ENCODE data around the gene SNTG2.

The SNTG2 gene

GRCh38 chr2:1340141-1340512 lies 389.5 kb downstream of the SNTG2 start:
- H3K4me3 Mint-ChIP-seq: no peak overlapping the region
- no peak for ATAC-seq (replicated peaks)
- no peak for DNase-seq
- H3K9me3 Mint-ChIP-seq: peaks cover 2 to 7% of the 10 kb centered on the region in 2 donors
- no peaks in the 10 kb centered on the region for H3K4me1 Mint-ChIP-seq
- H3K27me3 Mint-ChIP-seq: peaks cover 0 to 7% of the 10 kb centered on the region in 2 donors
- H3K27ac Mint-ChIP-seq: no peak overlapping the region
- no peaks in the 10 kb centered on the region for H3K36me3 Mint-ChIP-seq

- peaks cover 4 to 5% of the 10 kb centered on the region in 2 donors for H3K9me3 Mint-ChIP-seq
- ATAC-seq (replicated peaks): no peak
- DNase-seq: no peak
- no peaks in the 10 kb centered on the region for H3K36me3 Mint-ChIP-seq
- H3K27me3 Mint-ChIP-seq: peaks cover 0 to 11% of the 10 kb centered on the region in 2 donors
- no peak overlapping the region for H3K4me3 Mint-ChIP-seq
- H3K27ac Mint-ChIP-seq: no peak overlapping the region
- no peaks in the 10 kb centered on the region for H3K4me1 Mint-ChIP-seq
Measured at GRCh38 chr2:1341404-1342120, 390.9 kb downstream of the SNTG2 start.

- Mint-ChIP-seq H3K27me3 (peaks cover 0 to 5% of the 10 kb centered on the region in 2 donors), H3K4me1 (no peaks in the 10 kb centered on the region), H3K27ac (no peak overlapping the region), H3K36me3 (peaks cover 3 to 6% of the 10 kb centered on the region in 2 donors), H3K4me3 (no peak overlapping the region), H3K9me3 (peaks cover 11 to 17% of the 10 kb centered on the region in 2 donors)
- no peak for ATAC-seq (replicated peaks)
- no peak for DNase-seq
Measured at GRCh38 chr2:1348789-1349188, 398.1 kb downstream of the SNTG2 start.

- H3K27me3 Mint-ChIP-seq: peaks cover 0 to 5% of the 10 kb centered on the region in 2 donors
- H3K9me3 Mint-ChIP-seq: peaks cover 11 to 17% of the 10 kb centered on the region in 2 donors
- H3K4me3 Mint-ChIP-seq: no peak overlapping the region
- ATAC-seq (replicated peaks) (no peak), DNase-seq (no peak)
- no peak overlapping the region for H3K27ac Mint-ChIP-seq
- H3K36me3 Mint-ChIP-seq: peaks cover 3 to 6% of the 10 kb centered on the region in 2 donors
- peaks cover 0 to under 1% of the 10 kb centered on the region in 2 donors for H3K4me1 Mint-ChIP-seq
Measured at GRCh38 chr2:1350111-1350510, 399.5 kb downstream of the SNTG2 start.

GRCh38 chr2:1353124-1353523 lies 402.5 kb downstream of the SNTG2 start:
- no peak for ATAC-seq (replicated peaks)
- no peak for DNase-seq
- H3K27me3 Mint-ChIP-seq: no peaks in the 10 kb centered on the region
- H3K36me3 Mint-ChIP-seq: peaks cover 0 to 3% of the 10 kb centered on the region in 2 donors
- peaks cover 8 to 10% of the 10 kb centered on the region in 2 donors for H3K9me3 Mint-ChIP-seq
- peaks cover 0 to 2% of the 10 kb centered on the region in 2 donors for H3K4me1 Mint-ChIP-seq
- H3K4me3 Mint-ChIP-seq: no peak overlapping the region
- no peak overlapping the region for H3K27ac Mint-ChIP-seq

- ATAC-seq (replicated peaks): no peak
- Mint-ChIP-seq H3K36me3 (peaks cover 0 to 3% of the 10 kb centered on the region in 2 donors), H3K4me1 (peaks cover 0 to 2% of the 10 kb centered on the region in 2 donors), H3K9me3 (peaks cover 5 to 8% of the 10 kb centered on the region in 2 donors), H3K27ac (no peak overlapping the region), H3K4me3 (no peak overlapping the region), H3K27me3 (no peaks in the 10 kb centered on the region)
- no peak for DNase-seq
Measured at GRCh38 chr2:1353543-1353942, 402.9 kb downstream of the SNTG2 start.

GRCh38 chr2:1360144-1360543 lies 409.5 kb downstream of the SNTG2 start:
- no peak for DNase-seq
- peaks cover 0 to 6% of the 10 kb centered on the region in 2 donors for H3K27me3 Mint-ChIP-seq
- H3K27ac Mint-ChIP-seq: no peak overlapping the region
- ATAC-seq (replicated peaks): no peak
- H3K36me3 Mint-ChIP-seq: no peaks in the 10 kb centered on the region
- peaks cover 0 to 2% of the 10 kb centered on the region in 2 donors for H3K4me1 Mint-ChIP-seq
- peaks cover 0 to 4% of the 10 kb centered on the region in 2 donors for H3K9me3 Mint-ChIP-seq
- no peak overlapping the region for H3K4me3 Mint-ChIP-seq

GRCh38 chr2:1360557-1361250 lies 410.1 kb downstream of the SNTG2 start:
- ATAC-seq (replicated peaks) (no peak), DNase-seq (no peak)
- Mint-ChIP-seq H3K4me3 (no peak overlapping the region), H3K27me3 (peaks cover 0 to 6% of the 10 kb centered on the region in 2 donors), H3K36me3 (no peaks in the 10 kb centered on the region), H3K27ac (no peak overlapping the region), H3K9me3 (peaks cover 0 to 4% of the 10 kb centered on the region in 2 donors), H3K4me1 (peaks cover 0 to 4% of the 10 kb centered on the region in 2 donors)

- no peak for ATAC-seq (replicated peaks)
- DNase-seq: no peak
- H3K27ac Mint-ChIP-seq: no peak overlapping the region
- H3K9me3 Mint-ChIP-seq: peaks cover 0 to 4% of the 10 kb centered on the region in 2 donors
- no peaks in the 10 kb centered on the region for H3K36me3 Mint-ChIP-seq
- no peak overlapping the region for H3K4me3 Mint-ChIP-seq
- peaks cover 0 to 6% of the 10 kb centered on the region in 2 donors for H3K27me3 Mint-ChIP-seq
- peaks cover 0 to 17% of the 10 kb centered on the region in 2 donors for H3K4me1 Mint-ChIP-seq
Measured at GRCh38 chr2:1363367-1363766, 412.7 kb downstream of the SNTG2 start.

- no peaks in the 10 kb centered on the region for H3K36me3 Mint-ChIP-seq
- H3K4me3 Mint-ChIP-seq: peak overlapping the region; percentile 28 to 44
- ATAC-seq (replicated peaks) (peak; percentile 59 to 73), DNase-seq (peak; percentile 15)
- H3K27me3 Mint-ChIP-seq: peaks cover 0 to 5% of the 10 kb centered on the region in 2 donors
- H3K4me1 Mint-ChIP-seq: peaks cover 1 to 17% of the 10 kb centered on the region in 2 donors
- H3K27ac Mint-ChIP-seq: no peak overlapping the region
- peaks cover 0 to 4% of the 10 kb centered on the region in 2 donors for H3K9me3 Mint-ChIP-seq
Measured at GRCh38 chr2:1366546-1367134, 416.0 kb downstream of the SNTG2 start.

- Mint-ChIP-seq H3K36me3 (no peaks in the 10 kb centered on the region), H3K4me1 (peaks cover 5 to 22% of the 10 kb centered on the region in 2 donors), H3K27me3 (peaks cover 5 to 6% of the 10 kb centered on the region in 2 donors), H3K4me3 (no peak overlapping the region), H3K9me3 (peaks cover 0 to 4% of the 10 kb centered on the region in 2 donors), H3K27ac (no peak overlapping the region)
- DNase-seq (no peak), ATAC-seq (replicated peaks) (no peak)
Measured at GRCh38 chr2:1367601-1368000, 417.0 kb downstream of the SNTG2 start.

- Mint-ChIP-seq H3K27ac (no peak overlapping the region), H3K27me3 (peaks cover 5 to 13% of the 10 kb centered on the region in 2 donors), H3K4me1 (peaks cover 5 to 22% of the 10 kb centered on the region in 2 donors), H3K9me3 (no peaks in the 10 kb centered on the region), H3K36me3 (no peaks in the 10 kb centered on the region), H3K4me3 (no peak overlapping the region)
- no peak for DNase-seq
- no peak for ATAC-seq (replicated peaks)
Measured at GRCh38 chr2:1369905-1370304, 419.3 kb downstream of the SNTG2 start.

- no peak overlapping the region for H3K27ac Mint-ChIP-seq
- H3K27me3 Mint-ChIP-seq: peaks cover 5 to 13% of the 10 kb centered on the region in 2 donors
- H3K4me1 Mint-ChIP-seq: peaks cover 5 to 20% of the 10 kb centered on the region in 2 donors
- H3K4me3 Mint-ChIP-seq: no peak overlapping the region
- H3K9me3 Mint-ChIP-seq: no peaks in the 10 kb centered on the region
- no peak for DNase-seq
- H3K36me3 Mint-ChIP-seq: no peaks in the 10 kb centered on the region
- no peak for ATAC-seq (replicated peaks)
Measured at GRCh38 chr2:1370461-1370860, 419.8 kb downstream of the SNTG2 start.

GRCh38 chr2:1371082-1371481 lies 420.4 kb downstream of the SNTG2 start:
- no peak for ATAC-seq (replicated peaks)
- Mint-ChIP-seq H3K4me1 (peaks cover 5 to 19% of the 10 kb centered on the region in 2 donors), H3K4me3 (no peak overlapping the region), H3K27ac (no peak overlapping the region), H3K9me3 (no peaks in the 10 kb centered on the region), H3K36me3 (no peaks in the 10 kb centered on the region), H3K27me3 (peaks cover 5 to 13% of the 10 kb centered on the region in 2 donors)
- no peak for DNase-seq

All from stimulated activated naive B cell treated with anti-CD40 and anti-IgM and Interleukin-4, amounts not matched to agents 10 μg/mL and 1 μg/mL and 100 μg/mL, for 72 hours (primary cell).